Measurements from ENCODE around the gene PHLDA2.

- TF ChIP-seq ZNF503 (CRISPR knock-in tag; IDR thresholded peaks at IDR 0.05) (no peak), ZKSCAN8 (CRISPR knock-in tag; IDR thresholded peaks at IDR 0.05; ENCODE audit: borderline replicate concordance) (no peak), ZNF24 (IDR thresholded peaks at IDR 0.05) (no peak), NFIC (IDR thresholded peaks at IDR 0.05; ENCODE audit: low read length) (no peak), POLR2A (IDR thresholded peaks at IDR 0.05; ENCODE audit: insufficient read depth in 1 of 2, low read depth in 2 of 2, low read length in 2 of 2) (no peak), SMAD9 (CRISPR knock-in tag; IDR thresholded peaks at IDR 0.05) (no peak)
These were observed 33.2 kb downstream of the PHLDA2 start for GRCh38 chr11:2896047-2896446.

Data from HepG2 (cell line).